HG03039 (cell line): Measurements from ENCODE around the gene SPOCK3.
"Not testable (repeated sequence)": the region's sequence is repeated elsewhere in the genome, so short reads cannot be mapped to it uniquely, and the experiment has no call there.

Experiments used
- ATAC-seq: cut with Tn5 transposase; IDR thresholded peaks from one replicate; pipeline ENCODE4 v1.9.1; 2021; ENCODE audit warnings: mild to moderate bottlenecking, moderate library complexity; ENCODE audit not compliant: unreplicated experiment

The SPOCK3 gene

DNA sequence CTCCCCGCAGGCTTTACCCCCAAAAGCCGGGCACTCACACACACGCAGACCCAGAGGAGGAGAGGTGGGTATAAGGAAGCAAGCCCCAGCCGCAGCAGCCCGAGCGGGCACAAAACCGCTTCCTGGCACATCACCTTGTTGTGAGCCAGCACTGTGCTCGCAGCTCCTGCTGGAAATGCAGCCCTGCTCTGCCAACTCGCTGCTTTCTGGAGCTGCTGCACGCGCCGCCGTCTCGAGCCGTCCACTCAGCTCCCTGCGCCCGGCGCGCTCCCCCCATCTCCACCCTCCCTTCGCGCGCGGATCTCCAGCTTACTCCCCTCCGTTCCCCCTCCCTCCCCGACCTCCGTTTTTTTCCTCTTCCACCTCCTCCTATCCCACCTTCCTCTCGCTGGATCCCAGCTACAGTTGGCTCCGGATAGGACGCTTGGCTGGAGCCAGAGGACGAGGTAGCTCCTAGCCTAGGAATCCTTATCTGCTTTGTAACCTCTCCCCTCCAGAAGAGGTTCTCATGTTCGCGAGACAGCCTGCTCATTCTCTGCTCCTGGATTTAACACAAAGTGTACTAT is at the start of gene SPOCK3:
SPOCK3 (minus strand) TSS at position 179 of the 566 bp plus-strand sequence.
- ATAC-seq, result no peak

DNA sequence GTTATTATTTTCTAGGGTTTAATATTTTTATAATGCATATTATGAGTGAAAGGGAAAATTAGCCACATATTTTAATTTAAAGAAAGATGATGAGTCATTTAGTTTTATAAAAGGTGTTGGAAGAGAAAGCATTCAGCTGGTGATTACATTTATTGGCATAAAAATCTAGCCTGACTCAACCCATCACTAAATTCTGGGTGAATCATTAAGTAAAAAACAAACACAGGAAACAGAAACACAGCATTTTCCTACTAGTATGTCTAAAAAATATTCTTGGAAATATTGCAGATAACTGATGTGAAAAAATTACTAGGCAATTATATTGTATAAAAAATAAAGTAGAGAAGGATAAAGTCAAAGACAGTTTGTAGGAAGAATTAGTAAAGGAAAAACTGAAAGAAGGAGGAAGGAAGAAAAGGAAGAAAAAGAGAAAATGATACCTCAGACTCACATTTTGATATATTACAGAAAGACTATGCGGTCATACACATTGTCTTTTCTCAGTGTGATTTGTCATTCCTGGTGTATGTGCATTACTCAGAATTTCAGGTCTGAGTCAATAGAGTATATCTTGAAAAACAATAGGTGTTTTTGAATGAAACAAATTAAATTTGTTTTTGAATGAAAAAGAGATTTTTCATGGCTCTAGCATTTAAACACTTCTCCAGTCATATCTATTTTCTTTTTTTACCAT is 48.0 kb upstream of the SPOCK3 start:
- no peak for ATAC-seq

DNA sequence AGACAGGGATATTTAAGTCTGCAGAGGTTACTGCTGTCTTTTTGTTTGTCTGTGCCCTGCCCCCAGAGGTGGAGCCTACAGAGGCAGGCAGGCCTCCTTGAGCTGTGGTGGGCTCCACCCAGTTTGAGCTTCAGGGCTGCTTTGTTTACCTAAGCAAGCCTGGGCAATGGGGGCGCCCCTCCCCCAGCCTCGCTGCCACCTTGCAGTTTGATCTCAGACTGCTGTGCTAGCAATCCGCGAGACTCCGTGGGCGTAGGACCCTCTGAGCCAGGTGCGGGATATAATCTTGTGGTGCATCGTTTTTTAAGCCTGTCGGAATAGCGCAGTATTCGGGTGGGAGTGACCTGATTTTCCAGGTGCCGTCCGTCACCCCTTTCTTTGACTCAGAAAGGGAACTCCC is 47.3 kb upstream of the SPOCK3 start:
- ATAC-seq, result not testable (repeated sequence)

DNA sequence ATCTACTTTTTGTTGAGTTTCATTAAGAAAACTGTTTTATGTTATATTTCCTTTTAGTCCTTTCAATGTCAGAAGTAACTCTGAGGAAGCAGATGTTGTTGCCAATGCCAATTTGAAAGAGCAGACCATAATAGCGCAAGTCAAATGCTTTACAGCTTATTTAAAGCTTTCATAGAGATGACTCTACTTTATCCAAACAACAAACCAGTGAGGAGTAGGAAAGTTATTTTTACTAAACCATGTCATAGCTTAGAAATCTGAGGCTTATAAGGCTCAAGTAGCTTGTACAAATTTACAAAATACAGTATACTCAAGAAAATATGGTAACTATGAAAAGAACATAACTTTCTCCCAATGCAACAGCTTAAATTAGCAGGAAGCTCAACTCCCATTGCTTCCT is 40.1 kb upstream of the SPOCK3 start:
- ATAC-seq, result no peak

DNA sequence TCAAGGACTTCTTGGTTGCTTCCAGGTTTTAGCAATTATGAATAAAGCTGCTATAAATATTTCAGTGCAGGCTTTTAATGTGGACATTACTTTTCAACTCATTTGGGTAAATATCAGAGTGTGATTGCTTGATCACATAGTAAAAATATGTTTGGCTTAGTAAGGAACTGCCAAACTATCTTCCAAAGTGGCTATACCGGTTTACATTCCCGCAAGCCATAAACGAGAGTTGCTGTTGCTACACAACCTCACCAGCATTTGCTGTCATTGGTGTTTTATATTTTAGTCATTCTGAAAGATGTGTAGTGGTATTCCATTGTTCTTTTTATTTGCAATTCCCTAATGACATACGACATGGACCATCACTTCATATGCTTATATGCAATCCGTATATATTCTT is 30.9 kb upstream of the SPOCK3 start:
- no peak for ATAC-seq

DNA sequence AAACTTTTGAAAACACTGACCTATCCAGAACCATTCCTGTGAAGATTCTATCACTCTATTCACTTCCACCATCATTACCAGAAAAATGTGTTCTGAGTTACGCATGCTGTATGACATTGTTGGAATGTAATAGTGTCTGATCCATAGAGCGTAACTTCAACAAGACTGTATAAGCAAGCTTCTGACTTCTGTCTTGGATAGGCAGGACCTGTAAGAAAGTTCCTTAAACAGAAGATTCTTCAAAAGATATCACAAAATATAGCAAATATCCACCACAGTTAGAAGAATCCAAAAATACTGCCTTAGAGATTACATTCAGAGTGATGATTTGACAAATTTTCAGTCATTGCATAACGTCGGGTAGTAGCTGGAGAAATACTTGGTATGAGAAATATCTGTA is 14.0 kb upstream of the SPOCK3 start:
- ATAC-seq, result no peak

DNA sequence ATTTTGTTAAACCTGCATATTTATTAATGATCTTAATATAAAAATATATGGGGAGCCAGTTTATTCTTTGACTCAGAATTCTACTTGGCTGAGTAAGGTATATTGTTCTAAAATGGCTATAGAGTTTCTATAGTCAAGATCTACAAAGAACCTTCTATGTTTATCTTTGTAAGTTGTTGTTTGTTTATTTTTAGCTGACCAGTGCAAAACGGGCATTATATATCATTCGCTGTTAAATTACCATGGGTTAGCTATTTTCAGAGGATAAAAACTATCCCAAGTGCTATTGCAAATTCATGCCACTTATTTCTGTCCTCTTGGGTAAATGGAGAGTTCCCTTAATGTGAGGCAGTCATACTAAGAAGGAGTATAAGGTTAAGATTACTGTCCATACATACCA is 5.3 kb upstream of the SPOCK3 start:
- no peak for ATAC-seq

DNA sequence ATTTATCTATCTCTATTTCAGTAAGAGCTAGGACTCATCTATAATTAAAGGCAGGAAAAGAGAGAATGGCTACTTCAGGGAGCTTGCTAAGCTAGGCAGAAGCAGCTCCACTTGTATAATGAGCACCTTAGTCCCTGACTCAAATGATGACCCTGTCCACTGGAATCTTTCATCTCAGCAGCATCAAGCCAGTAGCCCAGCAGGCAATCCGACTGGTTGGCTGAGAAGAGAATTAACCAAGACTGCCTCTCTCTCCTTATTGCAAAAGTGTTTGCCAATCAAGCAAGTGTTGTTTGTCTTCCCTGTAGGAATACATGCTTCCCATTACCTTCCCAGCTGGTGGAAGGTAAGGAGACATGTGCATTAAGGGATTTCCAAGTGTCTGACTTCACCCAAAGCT is 3.9 kb upstream of the SPOCK3 start:
- ATAC-seq, result no peak

DNA sequence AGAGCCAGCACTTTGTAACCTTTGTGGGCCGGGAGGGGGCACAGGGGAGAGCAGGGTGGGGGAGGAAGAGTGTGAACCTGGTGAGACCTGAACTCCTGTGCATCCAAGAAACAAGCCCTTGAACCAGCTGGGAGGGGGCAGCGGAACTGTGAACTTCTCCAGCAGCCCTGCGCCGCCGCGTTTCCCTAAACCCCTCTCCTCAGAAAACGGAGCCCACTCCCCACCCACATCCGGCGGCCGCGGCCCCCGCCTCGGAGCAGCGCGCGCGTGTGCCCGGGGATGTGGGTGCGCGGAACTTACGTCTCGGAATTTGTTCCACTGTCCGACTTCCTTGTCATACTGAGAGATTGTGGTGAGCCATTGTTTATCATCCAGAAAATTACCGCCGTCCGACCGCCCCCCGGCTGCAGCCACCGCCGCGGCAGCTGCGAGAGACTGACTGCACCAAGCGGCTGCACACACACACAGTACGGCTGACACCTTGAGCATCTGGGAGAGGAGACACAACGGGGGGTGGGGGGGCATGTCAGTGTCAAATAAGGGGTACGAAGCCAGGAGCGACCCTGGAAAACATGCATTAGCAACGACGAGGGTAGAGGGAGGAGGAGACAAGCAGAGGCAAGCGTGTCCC is 494 bp downstream of the SPOCK3 start:
- ATAC-seq, result no peak

DNA sequence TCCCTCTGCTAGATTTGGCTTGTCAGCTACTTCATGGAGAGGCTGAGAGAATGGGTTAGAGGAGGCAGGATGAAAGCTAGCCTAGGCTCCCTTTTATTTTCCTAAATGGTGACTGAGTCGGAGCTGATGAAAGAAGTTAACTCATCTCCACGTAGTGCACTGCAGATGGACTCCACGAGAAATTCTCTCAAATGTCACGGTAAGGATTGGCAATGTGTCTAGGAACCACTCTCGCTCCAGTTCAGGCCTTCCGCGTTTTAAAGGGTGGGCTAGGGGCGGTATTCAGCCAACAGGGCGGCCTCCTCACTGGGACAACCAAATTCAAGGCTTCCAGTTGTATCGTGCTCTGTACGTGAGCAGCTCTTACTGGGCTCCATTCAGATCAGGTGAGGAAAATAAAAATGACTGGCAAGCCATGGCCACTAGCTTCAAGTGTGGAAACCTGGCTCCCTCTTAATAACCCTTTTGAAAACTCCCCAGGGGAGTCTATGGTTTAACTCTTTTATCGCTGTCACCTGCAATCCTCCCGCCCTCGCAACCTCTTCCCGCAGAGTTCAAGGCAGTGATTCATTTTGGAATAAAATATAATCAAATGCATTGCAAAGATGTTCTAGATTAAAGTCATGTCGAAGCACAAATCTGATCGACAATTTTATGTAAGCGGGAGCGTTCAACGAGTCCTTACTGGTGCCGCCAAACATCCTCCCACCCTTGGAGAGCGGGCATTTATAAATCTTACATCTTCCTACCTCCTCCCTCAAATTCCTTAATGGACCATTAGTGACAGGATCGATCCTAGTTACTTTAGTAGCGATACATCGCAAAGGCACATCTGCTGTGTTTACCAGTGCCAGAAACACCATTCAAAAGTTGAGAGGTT is 1.2 kb downstream of the SPOCK3 start:
- ATAC-seq, result no peak

DNA sequence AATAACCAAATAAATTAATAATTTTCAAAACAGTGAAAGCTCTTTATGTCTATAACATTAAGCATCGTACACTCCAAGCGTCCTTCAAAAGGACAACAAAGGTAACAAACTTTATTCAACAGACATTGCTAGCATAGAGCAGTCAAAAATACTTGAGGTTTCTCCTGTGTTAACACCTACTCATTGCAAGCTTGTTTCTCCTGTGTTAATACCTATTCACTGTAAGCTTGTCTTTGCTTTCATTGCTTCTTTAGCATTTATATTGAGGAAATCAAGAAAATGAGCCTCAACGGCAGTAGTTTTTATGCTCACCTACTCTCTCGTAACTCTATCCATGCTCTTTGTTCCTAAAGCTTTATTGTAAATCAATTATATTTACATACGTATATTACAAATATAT is 3.5 kb downstream of the SPOCK3 start:
- ATAC-seq, result no peak

DNA sequence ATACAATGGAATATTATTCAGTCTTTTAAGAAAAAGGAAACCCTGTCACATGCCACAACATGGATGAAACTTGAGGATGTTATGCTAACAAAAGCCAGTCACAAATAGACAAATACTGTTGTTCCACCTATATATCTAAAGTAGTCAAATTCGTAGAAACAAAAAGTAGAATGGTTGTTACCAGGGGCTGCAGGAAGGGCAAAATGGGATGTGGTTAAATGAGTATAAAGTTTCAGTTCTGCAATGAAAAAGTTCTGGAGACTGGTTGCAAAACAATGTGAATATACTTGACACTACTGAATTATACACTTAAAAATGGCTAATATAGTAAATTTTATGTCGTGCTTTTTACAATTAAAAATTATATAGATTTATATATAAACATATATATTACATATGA is 12.2 kb downstream of the SPOCK3 start:
- peak; percentile 81 for ATAC-seq

DNA sequence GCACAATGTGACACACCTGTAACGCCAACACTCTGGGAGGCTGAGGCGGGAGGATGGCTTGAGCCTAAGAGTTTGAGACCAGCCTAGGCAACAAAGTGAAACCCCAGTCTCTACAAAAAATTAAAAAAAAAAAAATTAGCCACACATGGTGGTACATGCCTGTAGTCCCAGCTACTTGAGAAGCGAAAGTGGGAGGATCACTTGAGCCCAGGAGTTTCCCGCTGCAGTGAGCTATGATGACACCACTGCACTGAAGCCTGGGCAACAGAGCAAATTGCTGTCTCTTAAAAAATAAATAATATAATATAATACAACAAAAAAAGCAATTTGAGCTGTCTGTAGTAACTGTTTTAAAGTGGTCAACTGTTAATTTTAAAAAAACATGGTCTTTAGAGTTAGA is 13.2 kb downstream of the SPOCK3 start:
- no peak for ATAC-seq

DNA sequence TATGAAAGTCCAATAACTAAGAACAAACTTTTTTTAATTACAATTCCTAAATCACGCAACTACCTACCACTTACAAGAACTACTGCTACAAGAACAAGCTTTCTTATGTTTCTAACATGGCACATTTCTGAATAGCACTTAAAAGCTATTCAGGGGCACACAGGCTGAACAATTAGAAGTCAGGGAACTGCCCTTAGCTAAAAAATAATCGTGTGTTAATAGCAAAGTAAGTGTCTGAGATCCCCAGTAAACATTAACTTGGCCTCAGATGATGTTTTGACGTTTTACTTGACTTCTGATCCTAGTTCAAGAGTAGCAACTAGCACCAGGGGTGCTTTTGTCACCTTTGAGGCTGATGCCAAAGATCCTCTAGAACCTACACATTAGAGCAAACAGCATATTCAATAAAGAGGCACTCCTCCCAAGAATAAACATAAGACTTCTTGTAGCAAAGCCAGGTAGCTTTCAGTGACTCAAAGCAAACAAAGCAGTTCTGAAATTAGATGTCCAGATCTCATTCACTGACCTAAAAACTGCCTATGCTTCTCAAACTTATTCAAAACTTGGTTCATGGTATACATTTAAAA is 16.2 kb downstream of the SPOCK3 start:
- no peak for ATAC-seq

DNA sequence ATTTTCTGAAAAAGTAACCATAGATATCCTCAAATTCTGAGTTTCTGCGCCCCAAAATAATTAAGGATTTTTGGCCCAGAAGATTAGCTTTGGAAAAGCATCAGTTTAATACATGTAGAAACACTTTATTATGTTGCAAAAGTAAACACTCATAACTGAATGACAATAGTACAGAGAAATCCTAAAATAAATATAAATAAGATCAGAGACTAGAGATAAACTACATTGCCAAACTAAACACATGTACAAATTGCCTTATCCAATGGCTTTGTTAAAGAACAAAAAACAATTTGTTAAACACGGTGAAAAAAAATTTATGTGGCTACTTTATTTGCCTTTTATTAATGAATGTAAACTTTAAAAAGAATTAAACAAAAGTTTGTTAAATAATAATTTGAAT is 17.5 kb downstream of the SPOCK3 start:
- ATAC-seq, result no peak

DNA sequence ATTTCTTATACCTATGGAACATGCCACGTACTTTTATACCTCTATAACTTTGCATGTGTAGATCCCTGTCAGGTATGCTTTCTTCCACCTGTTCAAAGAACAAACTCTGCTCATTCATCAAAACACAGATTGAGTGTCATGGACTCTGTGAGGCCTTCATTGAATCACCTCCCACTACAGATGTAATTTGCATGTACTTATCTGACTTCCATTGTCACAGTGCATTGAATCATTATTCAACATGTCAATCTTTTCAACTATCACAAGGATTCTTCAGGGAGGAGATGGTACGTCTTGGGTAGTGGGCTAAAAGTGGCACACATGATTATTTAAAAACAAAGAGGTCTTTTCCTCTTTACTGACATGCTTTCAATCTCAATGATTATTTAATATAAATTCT is 24.1 kb downstream of the SPOCK3 start:
- ATAC-seq, result no peak

DNA sequence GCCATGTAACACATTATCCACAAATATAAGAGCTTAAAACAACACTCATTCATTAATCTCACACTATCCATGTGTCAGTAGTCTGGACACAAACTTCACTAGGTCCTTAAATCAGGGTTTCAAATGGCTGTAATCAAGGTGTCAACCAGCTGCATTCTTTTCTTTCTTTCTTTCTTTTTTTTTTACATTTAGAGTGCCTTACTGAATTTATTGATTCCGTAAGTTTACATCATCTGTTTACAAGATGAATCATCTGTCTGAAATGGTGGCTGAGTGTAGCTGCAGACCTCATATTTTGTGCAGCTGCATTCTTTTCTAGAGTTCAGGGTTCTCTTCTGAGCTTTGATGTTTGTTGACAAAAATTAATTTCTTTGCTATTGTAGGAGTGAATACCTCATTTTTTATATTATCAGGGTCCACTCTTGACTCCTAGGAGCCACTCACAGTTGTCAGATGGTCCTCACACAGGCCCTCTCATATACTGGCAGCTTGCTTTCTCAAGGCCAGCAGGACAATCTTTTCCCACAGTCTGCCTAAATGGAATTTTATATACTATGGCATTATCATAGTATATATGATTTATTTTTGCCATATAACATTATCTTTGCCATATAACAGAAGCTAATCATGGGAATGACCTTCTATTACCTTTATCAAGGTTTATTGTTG is 37.8 kb downstream of the SPOCK3 start:
- no peak for ATAC-seq

DNA sequence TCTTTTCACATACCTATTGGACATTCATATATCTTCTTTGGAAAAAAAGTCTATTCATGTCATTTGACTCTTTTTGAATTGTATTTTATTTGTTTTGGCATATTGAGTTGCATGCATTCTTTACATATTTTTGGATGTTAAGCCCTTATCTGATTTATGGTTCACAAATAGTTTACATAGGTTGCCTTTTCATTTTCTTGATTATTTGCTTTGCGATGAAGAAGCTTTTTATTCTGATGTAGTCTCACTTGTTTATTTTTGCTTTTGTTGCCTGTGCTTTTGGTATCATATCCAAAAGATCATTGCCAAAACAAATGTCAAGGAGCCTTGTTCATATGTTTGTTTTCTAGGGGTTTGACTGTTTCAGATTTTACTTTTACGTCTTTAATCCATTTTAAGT is 43.9 kb downstream of the SPOCK3 start:
- ATAC-seq, result no peak

DNA sequence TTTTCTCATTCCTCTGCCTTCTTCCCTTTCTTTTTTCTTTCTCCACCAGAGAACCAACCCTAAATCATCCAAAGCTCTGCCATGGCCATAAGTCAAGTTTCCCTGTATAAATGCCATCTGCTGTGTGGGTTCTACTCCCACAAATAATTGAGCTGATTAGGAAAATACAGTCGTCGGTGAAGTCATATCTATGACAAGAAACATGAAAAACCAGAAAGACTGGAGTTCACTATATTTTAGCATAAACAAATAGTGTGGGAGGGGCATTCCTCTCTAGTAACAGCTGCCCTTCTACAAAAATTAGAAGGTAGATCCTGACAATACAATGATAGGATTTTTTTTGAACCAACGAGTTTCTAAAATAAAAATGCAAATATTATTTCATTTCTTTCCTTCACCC is 48.8 kb downstream of the SPOCK3 start:
- no peak for ATAC-seq

DNA sequence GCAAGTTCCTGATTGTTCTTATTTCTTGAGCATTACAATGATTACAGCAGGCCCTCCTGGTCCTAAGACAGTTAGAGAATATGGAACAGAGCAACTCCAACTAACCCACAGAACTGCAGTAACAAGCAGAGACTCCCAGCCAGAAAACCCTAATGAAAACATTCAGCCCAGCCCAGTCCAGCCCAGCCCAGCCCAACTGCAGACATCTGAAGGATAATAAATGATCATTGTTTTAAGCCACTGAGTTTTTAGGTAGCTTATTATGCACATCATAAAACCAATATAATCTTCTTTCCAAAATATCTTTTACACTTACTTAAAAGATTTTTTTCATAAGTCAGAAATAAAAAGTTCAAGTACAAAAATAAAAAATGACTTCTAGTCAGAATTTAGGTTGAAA is 51.3 kb downstream of the SPOCK3 start:
- ATAC-seq, result no peak

DNA sequence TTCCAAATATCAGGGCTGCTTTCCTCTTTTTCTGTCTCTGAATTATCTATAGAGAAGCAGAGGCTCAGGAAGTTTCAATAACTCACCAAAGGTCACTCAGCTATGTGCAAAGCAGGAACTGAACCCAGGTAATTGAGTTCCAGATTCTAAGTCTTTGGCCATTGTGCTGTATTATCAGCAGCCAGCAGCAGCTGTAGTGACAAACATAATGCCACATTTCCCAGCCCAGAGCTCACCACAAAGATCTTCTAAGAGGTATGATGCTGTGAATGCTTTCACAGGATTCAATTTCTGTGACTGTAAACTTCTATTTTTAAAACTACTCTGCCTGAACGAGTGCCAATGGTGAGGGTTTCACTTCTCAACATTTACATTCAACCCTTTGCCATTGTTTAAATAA is 56.4 kb downstream of the SPOCK3 start:
- ATAC-seq, result no peak
